ENCODE data around the gene COMTD1. TPM values are rescaled to one million over a fixed set of nuclear protein-coding genes. Genes with fewer than 3 reads are reported as not detected.
"Not testable (repeated sequence)": the region's sequence is repeated elsewhere in the genome, so short reads cannot be mapped to it uniquely, and the experiment has no call there.

COMTD1 gene
- polyA plus RNA-seq, 1 of the 3 experiments (the other 2 are of a cell fraction): 7.6 TPM

- no peaks in the 10 kb centered on the region for H3K36me3 ChIP-seq (replicated peaks in 1 of 2; ENCODE audit: control insufficient read depth in 1 of 2, insufficient read depth in 2 of 2, low read length in 1 of 2)
- no peak overlapping the region for H3K4me2 ChIP-seq
- TF ChIP-seq, protein P1, sequence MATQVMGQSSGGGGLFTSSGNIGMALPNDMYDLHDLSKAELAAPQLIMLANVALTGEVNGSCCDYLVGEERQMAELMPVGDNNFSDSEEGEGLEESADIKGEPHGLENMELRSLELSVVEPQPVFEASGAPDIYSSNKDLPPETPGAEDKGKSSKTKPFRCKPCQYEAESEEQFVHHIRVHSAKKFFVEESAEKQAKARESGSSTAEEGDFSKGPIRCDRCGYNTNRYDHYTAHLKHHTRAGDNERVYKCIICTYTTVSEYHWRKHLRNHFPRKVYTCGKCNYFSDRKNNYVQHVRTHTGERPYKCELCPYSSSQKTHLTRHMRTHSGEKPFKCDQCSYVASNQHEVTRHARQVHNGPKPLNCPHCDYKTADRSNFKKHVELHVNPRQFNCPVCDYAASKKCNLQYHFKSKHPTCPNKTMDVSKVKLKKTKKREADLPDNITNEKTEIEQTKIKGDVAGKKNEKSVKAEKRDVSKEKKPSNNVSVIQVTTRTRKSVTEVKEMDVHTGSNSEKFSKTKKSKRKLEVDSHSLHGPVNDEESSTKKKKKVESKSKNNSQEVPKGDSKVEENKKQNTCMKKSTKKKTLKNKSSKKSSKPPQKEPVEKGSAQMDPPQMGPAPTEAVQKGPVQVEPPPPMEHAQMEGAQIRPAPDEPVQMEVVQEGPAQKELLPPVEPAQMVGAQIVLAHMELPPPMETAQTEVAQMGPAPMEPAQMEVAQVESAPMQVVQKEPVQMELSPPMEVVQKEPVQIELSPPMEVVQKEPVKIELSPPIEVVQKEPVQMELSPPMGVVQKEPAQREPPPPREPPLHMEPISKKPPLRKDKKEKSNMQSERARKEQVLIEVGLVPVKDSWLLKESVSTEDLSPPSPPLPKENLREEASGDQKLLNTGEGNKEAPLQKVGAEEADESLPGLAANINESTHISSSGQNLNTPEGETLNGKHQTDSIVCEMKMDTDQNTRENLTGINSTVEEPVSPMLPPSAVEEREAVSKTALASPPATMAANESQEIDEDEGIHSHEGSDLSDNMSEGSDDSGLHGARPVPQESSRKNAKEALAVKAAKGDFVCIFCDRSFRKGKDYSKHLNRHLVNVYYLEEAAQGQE (IDR thresholded peaks at IDR 0.05; ENCODE audit: low read depth, low read length): no peak
- no peak for TF ChIP-seq RXRA (IDR thresholded peaks at IDR 0.05; ENCODE audit: borderline replicate concordance, low read depth)
- TF ChIP-seq, protein P2, sequence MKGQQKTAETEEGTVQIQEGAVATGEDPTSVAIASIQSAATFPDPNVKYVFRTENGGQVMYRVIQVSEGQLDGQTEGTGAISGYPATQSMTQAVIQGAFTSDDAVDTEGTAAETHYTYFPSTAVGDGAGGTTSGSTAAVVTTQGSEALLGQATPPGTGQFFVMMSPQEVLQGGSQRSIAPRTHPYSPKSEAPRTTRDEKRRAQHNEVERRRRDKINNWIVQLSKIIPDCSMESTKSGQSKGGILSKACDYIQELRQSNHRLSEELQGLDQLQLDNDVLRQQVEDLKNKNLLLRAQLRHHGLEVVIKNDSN (IDR thresholded peaks at IDR 0.05; ENCODE audit: borderline replicate concordance, low read depth): no peak
- TF ChIP-seq YY1 (IDR thresholded peaks at IDR 0.05; ENCODE audit: low read depth): no peak
- no peak for TF ChIP-seq JUND (IDR thresholded peaks at IDR 0.05)
- no peak for TF ChIP-seq USF2 (IDR thresholded peaks at IDR 0.05; ENCODE audit: borderline replicate concordance, low read depth, low read length)
- no peak for TF ChIP-seq SMC3 (IDR thresholded peaks at IDR 0.05; ENCODE audit: low read depth, low read length)
- TF ChIP-seq FOXM1 (IDR thresholded peaks at IDR 0.05; ENCODE audit: low read depth): no peak
- TF ChIP-seq MXI1 (IDR thresholded peaks at IDR 0.05; ENCODE audit: low read depth, low read length): no peak
- TF ChIP-seq MEF2A (IDR thresholded peaks at IDR 0.05; ENCODE audit: borderline replicate concordance, low read depth): no peak
- no peak for TF ChIP-seq POLR2AphosphoS5 (IDR thresholded peaks at IDR 0.05; ENCODE audit: low read depth, low read length)
- TF ChIP-seq SIN3A (IDR thresholded peaks at IDR 0.05; ENCODE audit: borderline replicate concordance, low read depth, low read length): no peak
- TF ChIP-seq RAD21 (IDR thresholded peaks at IDR 0.05; ENCODE audit: low read length): no peak
- TF ChIP-seq, protein P3, sequence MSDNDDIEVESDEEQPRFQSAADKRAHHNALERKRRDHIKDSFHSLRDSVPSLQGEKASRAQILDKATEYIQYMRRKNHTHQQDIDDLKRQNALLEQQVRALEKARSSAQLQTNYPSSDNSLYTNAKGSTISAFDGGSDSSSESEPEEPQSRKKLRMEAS (IDR thresholded peaks at IDR 0.05; ENCODE audit: low read depth): no peak
- TF ChIP-seq TAF1 (IDR thresholded peaks at IDR 0.05; ENCODE audit: borderline replicate concordance, low read depth, low read length): no peak
- no peak for TF ChIP-seq EP300 (IDR thresholded peaks at IDR 0.05; ENCODE audit: borderline replicate concordance in 1 of 2, low read depth in 1 of 2, low read length in 1 of 2)
- no peak overlapping the region for H2AFZ ChIP-seq (ENCODE audit: low read depth)
- H3K9me2 ChIP-seq: no peaks in the 10 kb centered on the region
- 79% methylated on average over 9 of the region's 9 CpGs for WGBS (ENCODE audit: low lambda C conversion rate)
- DNase-seq: no peak
- no peak overlapping the region for H3K9ac ChIP-seq
- no peaks in the 10 kb centered on the region for H3K9me3 ChIP-seq
- H3K27ac ChIP-seq (ENCODE audit: low read depth in 2 of 2, low read length in 1 of 2): no peak overlapping the region
- H4K20me1 ChIP-seq (ENCODE audit: insufficient read depth): no peaks in the 10 kb centered on the region
- peaks cover 0 to 9% of the 10 kb centered on the region in 2 experiments; a peak in 2 of 4 replicates for H3K4me1 ChIP-seq (ENCODE audit: control insufficient read depth in 1 of 2, insufficient read depth in 2 of 2, low read depth in 1 of 2, low read length in 1 of 2)
- ChIA-PET CTCF (interaction anchor here (1.2 to 1.9 kb wide), 2 partner anchors 14 to 29 kb away, joined by 4 to 5 read pairs; no protein-coding TSS in a partner anchor), POLR2A (no interaction called here)
- H3K4me3 ChIP-seq (ENCODE audit: low read depth in 2 of 2, low read length in 1 of 2): no peak overlapping the region
- H3K27me3 ChIP-seq (ENCODE audit: insufficient read depth): no peaks in the 10 kb centered on the region
- H3F3A ChIP-seq (replicated peaks; ENCODE audit: insufficient read depth): no peaks in the 10 kb centered on the region
- no peaks in the 10 kb centered on the region for H3K79me2 ChIP-seq (ENCODE audit: insufficient read depth)
Observed at GRCh38 chr10:75201793-75202307, 33.9 kb downstream of the COMTD1 start.

- POLR2A ChIA-PET: not testable (repeated sequence)
- CTCF ChIA-PET: interaction anchor here (1.0 to 1.1 kb wide), 2 partner anchors 11 to 31 kb away, joined by 3 read pairs; no protein-coding TSS in a partner anchor
Observed at GRCh38 chr10:75199949-75200348, 35.8 kb downstream of the COMTD1 start.

More at GRCh38 chr10:75199949-75200348, 35.8 kb downstream of the COMTD1 start:
- H3K36me3 ChIP-seq (replicated peaks in 1 of 2; ENCODE audit: control insufficient read depth in 1 of 2, insufficient read depth in 2 of 2, low read length in 1 of 2); H3K9me3 ChIP-seq; H3K27ac ChIP-seq (ENCODE audit: low read depth in 2 of 2, low read length in 1 of 2); H3K79me2 ChIP-seq (ENCODE audit: insufficient read depth); H3K9me2 ChIP-seq; H3K9ac ChIP-seq; H4K20me1 ChIP-seq (ENCODE audit: insufficient read depth); H3K4me3 ChIP-seq (ENCODE audit: low read depth in 2 of 2, low read length in 1 of 2); H3K27me3 ChIP-seq (ENCODE audit: insufficient read depth); DNase-seq; H3K4me1 ChIP-seq (ENCODE audit: control insufficient read depth in 1 of 2, insufficient read depth in 2 of 2, low read depth in 1 of 2, low read length in 1 of 2); H3F3A ChIP-seq (replicated peaks; ENCODE audit: insufficient read depth); H2AFZ ChIP-seq (ENCODE audit: low read depth); H3K4me2 ChIP-seq: not testable (repeated sequence)
- 99% methylated on average over 6 of the region's 6 CpGs for WGBS (ENCODE audit: low lambda C conversion rate)

Measured in SK-N-SH (cell line).